Activated CD8-positive, alpha-beta memory T cell treated with anti-CD3 and anti-CD28 coated beads, Interleukin-2, amount 10 ng/mL, durations not matched to agents 7 days and 5 days (primary cell): ENCODE measurements around the gene CTDP1. TPM values are rescaled to one million over a fixed set of nuclear protein-coding genes. Genes with fewer than 3 reads are reported as not detected.

Source experiments
- ATAC-seq: fragments of 150-1000 bp; cut with Tn5 transposase; one replicate; pipeline ENCODE4 v1.10.0; 2021; ENCODE audit warnings: moderate library complexity
- CTCF ChIA-PET: fragments of 350-600 bp; sonication (Branson Sonifier 250); formaldehyde crosslinking; loops from one replicate; lab custom pipeline; 2021; ENCODE audit warnings: antibody characterized with exemption; lab: Charles Lee
- DNase-seq: peaks from one replicate; pipeline ENCODE4 v3.0.0-alpha.2; 2020
- H3K27ac Mint-ChIP-seq: one replicate; pipeline ENCODE4 v1.8.0; 2021; ENCODE audit warnings: mild to moderate bottlenecking, mixed read lengths
- H3K27me3 Mint-ChIP-seq: one replicate; pipeline ENCODE4 v1.8.0; 2021; ENCODE audit warnings: mixed read lengths
- H3K36me3 Mint-ChIP-seq: one replicate; pipeline ENCODE4 v1.8.0; 2021; ENCODE audit warnings: mild to moderate bottlenecking, mixed read lengths
- H3K4me1 Mint-ChIP-seq: one replicate; pipeline ENCODE4 v1.8.0; 2021; ENCODE audit warnings: mixed read lengths
- H3K4me3 Mint-ChIP-seq: one replicate; pipeline ENCODE4 v1.8.0; 2021; ENCODE audit warnings: mild to moderate bottlenecking, moderate library complexity, mixed read lengths
- H3K9me3 Mint-ChIP-seq: one replicate; pipeline ENCODE4 v1.8.0; 2022; ENCODE audit warnings: low read depth, mixed read lengths
- total RNA-seq, 2 experiments: library from RNA; stranded (reverse); gene quantifications; one replicate each; pipeline ENCODE4 v1.2.3, GENCODE V29; 2021

Gene CTDP1
- total RNA-seq, 2 experiments from 2014 or later: 38.4 to 39.7 TPM

- Mint-ChIP-seq H3K4me1 (no peaks in the 10 kb centered on the region), H3K4me3 (no peak overlapping the region), H3K36me3 (no peaks in the 10 kb centered on the region), H3K27me3 (peaks cover 15% of the 10 kb centered on the region), H3K9me3 (no peaks in the 10 kb centered on the region), H3K27ac (no peak overlapping the region)
- DNase-seq (peak; percentile 32), ATAC-seq (no peak)
- CTCF ChIA-PET: interaction anchor here (1.0 to 1.2 kb wide), 2 partner anchors 260 to 264 kb away, joined by 3 read pairs; no protein-coding TSS in a partner anchor
These were observed 40.4 kb upstream of the CTDP1 start for GRCh38 chr18:79639072-79639829.

GRCh38 chr18:79640064-79640672, 39.4 kb upstream of the CTDP1 start:
- Mint-ChIP-seq H3K4me3 (no peak overlapping the region), H3K9me3 (no peaks in the 10 kb centered on the region), H3K27me3 (peaks cover 18% of the 10 kb centered on the region), H3K36me3 (no peaks in the 10 kb centered on the region), H3K27ac (no peak overlapping the region), H3K4me1 (peaks cover 3% of the 10 kb centered on the region)
- DNase-seq (no peak), ATAC-seq (no peak)
- CTCF ChIA-PET: interaction anchor here (1.2 kb wide), 1 partner anchor 261 kb away, joined by 3 read pairs; no protein-coding TSS in a partner anchor

- Mint-ChIP-seq H3K27ac (no peak overlapping the region), H3K4me1 (peaks cover 3% of the 10 kb centered on the region), H3K9me3 (no peaks in the 10 kb centered on the region), H3K36me3 (no peaks in the 10 kb centered on the region), H3K4me3 (no peak overlapping the region), H3K27me3 (peaks cover 18% of the 10 kb centered on the region)
- DNase-seq (no peak), ATAC-seq (no peak)
- CTCF ChIA-PET: no interaction called here
These were observed 38.7 kb upstream of the CTDP1 start for GRCh38 chr18:79640875-79641274.

- Mint-ChIP-seq H3K27me3 (peaks cover 20% of the 10 kb centered on the region), H3K4me1 (peaks cover 3% of the 10 kb centered on the region), H3K36me3 (no peaks in the 10 kb centered on the region), H3K27ac (no peak overlapping the region), H3K9me3 (no peaks in the 10 kb centered on the region), H3K4me3 (no peak overlapping the region)
- no peak for DNase-seq
- ATAC-seq: no peak
- CTCF ChIA-PET: interaction anchor here (1.2 to 6.4 kb wide), 4 partner anchors 22 to 261 kb away, joined by 3 to 49 read pairs (median 4); no protein-coding TSS in a partner anchor
These were observed 37.7 kb upstream of the CTDP1 start for GRCh38 chr18:79641722-79642497.

- DNase-seq (no peak), ATAC-seq (no peak)
- CTCF ChIA-PET: interaction anchor here (1.0 to 6.4 kb wide), 7 partner anchors 8 to 262 kb away, joined by 3 to 49 read pairs (median 4); no protein-coding TSS in a partner anchor
- H3K9me3 Mint-ChIP-seq: no peaks in the 10 kb centered on the region
- no peak overlapping the region for H3K27ac Mint-ChIP-seq
- H3K4me3 Mint-ChIP-seq: no peak overlapping the region
- H3K27me3 Mint-ChIP-seq: peaks cover 16% of the 10 kb centered on the region
- no peaks in the 10 kb centered on the region for H3K36me3 Mint-ChIP-seq
- peaks cover 3% of the 10 kb centered on the region for H3K4me1 Mint-ChIP-seq
These were observed 37.0 kb upstream of the CTDP1 start for GRCh38 chr18:79642626-79643025.

- ATAC-seq: no peak
- Mint-ChIP-seq H3K27ac (no peak overlapping the region), H3K4me1 (peaks cover 3% of the 10 kb centered on the region), H3K9me3 (no peaks in the 10 kb centered on the region), H3K4me3 (no peak overlapping the region), H3K36me3 (no peaks in the 10 kb centered on the region), H3K27me3 (peaks cover 16% of the 10 kb centered on the region)
- CTCF ChIA-PET: interaction anchor here (1.0 to 6.4 kb wide), 7 partner anchors 9 to 263 kb away, joined by 3 to 49 read pairs (median 4); no protein-coding TSS in a partner anchor
- DNase-seq: no peak
These were observed 36.3 kb upstream of the CTDP1 start for GRCh38 chr18:79643054-79643984.

- H3K9me3 Mint-ChIP-seq: no peaks in the 10 kb centered on the region
- DNase-seq (peak; percentile 76), ATAC-seq (peak; percentile 90)
- H3K27ac Mint-ChIP-seq: no peak overlapping the region
- H3K27me3 Mint-ChIP-seq: peaks cover 11% of the 10 kb centered on the region
- H3K4me3 Mint-ChIP-seq: no peak overlapping the region
- no peaks in the 10 kb centered on the region for H3K36me3 Mint-ChIP-seq
- CTCF ChIA-PET: interaction anchor here (0.8 to 6.4 kb wide), 6 partner anchors 11 to 264 kb away, joined by 3 to 49 read pairs (median 4); no protein-coding TSS in a partner anchor
- peaks cover 3% of the 10 kb centered on the region for H3K4me1 Mint-ChIP-seq
These were observed 35.5 kb upstream of the CTDP1 start for GRCh38 chr18:79644006-79644665.

GRCh38 chr18:79644666-79645057, 34.9 kb upstream of the CTDP1 start:
- H3K27ac Mint-ChIP-seq: no peak overlapping the region
- H3K27me3 Mint-ChIP-seq: peaks cover 10% of the 10 kb centered on the region
- no peak overlapping the region for H3K4me3 Mint-ChIP-seq
- DNase-seq (no peak), ATAC-seq (no peak)
- H3K4me1 Mint-ChIP-seq: peaks cover 3% of the 10 kb centered on the region
- H3K9me3 Mint-ChIP-seq: no peaks in the 10 kb centered on the region
- no peaks in the 10 kb centered on the region for H3K36me3 Mint-ChIP-seq
- CTCF ChIA-PET: interaction anchor here (0.8 to 6.4 kb wide), 5 partner anchors 10 to 264 kb away, joined by 3 to 49 read pairs (median 5); no protein-coding TSS in a partner anchor

GRCh38 chr18:79645291-79645983, 34.2 kb upstream of the CTDP1 start:
- Mint-ChIP-seq H3K4me1 (peaks cover 3% of the 10 kb centered on the region), H3K27me3 (peaks cover 10% of the 10 kb centered on the region), H3K36me3 (no peaks in the 10 kb centered on the region), H3K4me3 (no peak overlapping the region), H3K9me3 (no peaks in the 10 kb centered on the region), H3K27ac (no peak overlapping the region)
- CTCF ChIA-PET: interaction anchor here (0.6 to 6.4 kb wide), 4 partner anchors 10 to 265 kb away, joined by 3 to 49 read pairs (median 6); no protein-coding TSS in a partner anchor
- ATAC-seq (no peak), DNase-seq (no peak)

- peaks cover 15% of the 10 kb centered on the region for H3K27me3 Mint-ChIP-seq
These were observed 32.3 kb upstream of the CTDP1 start for GRCh38 chr18:79647307-79647706.

GRCh38 chr18:79650959-79651358, 28.6 kb upstream of the CTDP1 start:
- Mint-ChIP-seq H3K27ac (no peak overlapping the region), H3K4me1 (no peaks in the 10 kb centered on the region), H3K36me3 (no peaks in the 10 kb centered on the region), H3K27me3 (peaks cover 27% of the 10 kb centered on the region), H3K4me3 (no peak overlapping the region), H3K9me3 (no peaks in the 10 kb centered on the region)
- CTCF ChIA-PET: no interaction called here
- no peak for DNase-seq
- no peak for ATAC-seq

More at GRCh38 chr18:79647307-79647706, 32.3 kb upstream of the CTDP1 start:
- no peak for ATAC-seq
- H3K27ac Mint-ChIP-seq: no peak overlapping the region
- no peak for DNase-seq
- no peaks in the 10 kb centered on the region for H3K9me3 Mint-ChIP-seq
- no peak overlapping the region for H3K4me3 Mint-ChIP-seq
- CTCF ChIA-PET: interaction anchor here (0.6 to 6.4 kb wide), 2 partner anchors 10 to 267 kb away, joined by 4 to 49 read pairs; no protein-coding TSS in a partner anchor
- peaks cover 3% of the 10 kb centered on the region for H3K4me1 Mint-ChIP-seq
- H3K36me3 Mint-ChIP-seq: no peaks in the 10 kb centered on the region
